ENCODE measurements around the gene NPIPB4.
"Not testable (repeated sequence)": the region's sequence is repeated elsewhere in the genome, so short reads cannot be mapped to it uniquely, and the experiment has no call there.

The NPIPB4 gene

GRCh38 chr16:21857656-21858055 lies at the start of gene NPIPB4:
Gene NPIPB4 (minus strand): TSS chr16:21857756. CDS start chr16:21857378, 378 bp downstream.
- not testable (repeated sequence) for DNase-seq

- DNase-seq, result not testable (repeated sequence)
Observed at GRCh38 chr16:21898998-21899397, 41.4 kb upstream of the NPIPB4 start.

DNA sequence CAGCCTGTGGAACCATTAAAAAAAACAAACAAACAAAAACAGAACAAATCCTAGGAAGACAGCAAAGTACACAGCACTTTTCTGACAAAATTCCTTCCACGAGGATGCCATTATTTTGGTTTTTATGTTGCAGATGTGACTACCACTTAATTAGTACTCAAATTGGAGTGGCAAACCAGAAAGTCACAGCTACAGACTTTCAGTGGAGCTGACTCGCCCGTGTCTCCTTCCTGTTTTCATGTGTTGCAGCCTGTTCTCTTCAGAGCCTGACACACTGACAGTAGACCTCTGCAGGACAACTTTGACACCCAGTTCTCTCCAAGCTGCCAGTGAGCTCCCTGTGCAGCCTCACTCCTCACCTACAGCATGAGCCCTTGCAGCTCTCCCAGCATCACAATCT lies 24.4 kb upstream of the NPIPB4 start:
- not testable (repeated sequence) for DNase-seq

DNA sequence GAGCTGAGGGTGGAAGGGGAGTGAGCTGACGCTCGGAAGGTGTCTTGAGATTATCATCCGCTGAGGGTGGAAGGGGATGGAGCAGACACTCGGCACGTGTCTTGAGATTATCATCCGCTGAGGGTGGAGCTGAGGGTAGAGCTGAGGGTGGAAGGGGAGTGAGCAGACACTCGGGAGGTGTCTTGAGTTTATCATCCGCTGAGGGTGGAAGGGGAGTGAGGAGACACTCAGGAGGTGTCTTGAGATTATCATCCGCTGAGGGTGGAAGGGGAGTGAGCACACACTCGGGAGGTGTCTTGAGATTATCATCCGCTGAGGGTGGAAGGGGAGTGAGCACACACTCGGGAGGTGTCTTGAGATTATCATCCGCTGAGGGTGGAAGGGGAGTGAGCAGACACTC lies 20.4 kb downstream of the NPIPB4 start:
- not testable (repeated sequence) for DNase-seq

DNA sequence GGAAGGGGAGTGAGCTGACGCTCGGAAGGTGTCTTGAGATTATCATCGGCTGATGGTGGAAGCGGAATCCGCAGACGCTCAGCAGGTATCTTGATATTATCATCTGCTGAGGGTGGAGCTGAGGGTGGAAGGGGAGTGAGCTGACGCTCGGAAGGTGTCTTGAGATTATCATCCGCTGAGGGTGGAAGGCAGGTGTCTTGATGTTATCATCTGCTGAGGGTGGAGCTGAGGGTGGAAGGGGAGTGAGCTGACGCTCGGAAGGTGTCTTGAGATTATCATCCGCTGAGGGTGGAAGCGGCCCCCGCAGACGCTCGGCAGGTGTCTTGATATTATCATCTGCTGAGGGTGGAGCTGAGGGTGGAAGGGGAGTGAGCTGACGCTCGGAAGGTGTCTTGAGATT lies 21.2 kb downstream of the NPIPB4 start:
- DNase-seq, result not testable (repeated sequence)

DNA sequence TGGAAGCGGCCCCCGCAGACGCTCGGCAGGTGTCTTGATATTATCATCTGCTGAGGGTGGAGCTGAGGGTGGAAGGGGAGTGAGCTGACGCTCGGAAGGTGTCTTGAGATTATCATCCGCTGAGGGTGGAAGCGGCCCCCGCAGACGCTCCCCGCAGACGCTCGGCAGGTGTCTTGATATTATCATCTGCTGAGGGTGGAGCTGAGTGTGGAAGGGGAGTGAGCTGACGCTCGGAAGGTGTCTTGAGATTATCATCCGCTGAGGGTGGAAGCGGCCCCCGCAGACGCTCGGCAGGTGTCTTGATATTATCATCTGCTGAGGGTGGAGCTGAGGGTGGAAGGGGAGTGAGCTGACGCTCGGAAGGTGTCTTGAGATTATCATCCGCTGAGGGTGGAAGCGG lies 21.8 kb downstream of the NPIPB4 start:
- not testable (repeated sequence) for DNase-seq

DNA sequence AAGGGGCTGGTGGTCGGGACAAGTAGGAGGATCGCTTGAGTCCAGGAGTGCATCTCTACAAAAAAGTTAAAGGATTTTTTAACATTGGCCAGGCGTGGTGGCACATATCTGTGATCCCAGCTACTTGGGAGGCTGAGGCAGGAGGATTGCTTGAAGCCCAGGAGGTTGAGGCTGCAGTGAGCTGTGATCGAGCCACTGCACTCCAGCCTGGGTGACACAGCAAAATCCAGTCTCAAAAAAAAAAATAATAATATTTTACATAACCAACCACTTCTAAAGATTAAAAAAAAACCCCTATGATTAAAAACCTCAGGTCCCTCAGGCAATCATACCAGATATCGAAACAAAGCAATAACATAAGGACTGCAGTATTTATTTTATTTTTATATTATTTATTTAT lies 23.3 kb downstream of the NPIPB4 start:
- not testable (repeated sequence) for DNase-seq

DNA sequence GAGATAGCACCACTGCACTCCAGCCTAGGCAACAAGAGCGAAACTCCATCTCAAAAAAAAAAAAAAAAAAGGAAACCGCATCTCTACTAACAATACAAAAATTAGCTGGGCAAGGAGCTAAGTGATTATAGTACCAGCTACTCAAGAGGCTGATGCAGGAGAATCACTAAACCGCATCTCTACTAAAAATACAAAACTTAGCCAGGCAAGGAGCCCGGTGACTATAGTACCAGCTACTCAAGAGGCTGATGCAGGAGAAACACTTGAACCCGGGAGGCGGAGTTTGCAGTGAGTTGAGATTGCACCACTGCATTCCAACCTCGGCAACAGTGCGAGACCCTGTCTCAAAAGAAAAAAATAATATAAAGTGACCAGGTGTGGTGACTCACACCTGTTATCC lies 27.6 kb downstream of the NPIPB4 start:
- not testable (repeated sequence) for DNase-seq

GRCh38 chr16:21826067-21826706 lies 31.4 kb downstream of the NPIPB4 start:
- not testable (repeated sequence) for DNase-seq

DNA sequence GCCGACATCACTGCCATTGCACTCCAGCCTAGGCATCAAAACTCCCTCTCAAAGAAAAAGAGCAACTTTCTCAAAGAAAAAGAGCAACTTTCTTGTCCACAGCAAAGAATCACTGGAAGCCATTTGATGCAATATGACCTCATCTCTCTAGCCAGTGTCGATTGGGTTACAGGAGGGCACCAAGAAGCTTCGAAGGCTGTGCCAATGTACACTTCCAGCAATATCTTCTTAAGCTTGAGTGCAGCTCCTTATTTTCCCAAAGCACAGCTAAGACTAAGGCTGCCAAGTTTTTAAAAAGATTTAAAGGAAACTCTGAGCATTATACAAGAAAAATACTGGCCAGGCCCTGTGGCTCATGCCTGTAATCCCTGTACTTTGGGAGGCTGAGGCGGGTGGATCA lies 32.0 kb downstream of the NPIPB4 start:
- not testable (repeated sequence) for DNase-seq

DNA sequence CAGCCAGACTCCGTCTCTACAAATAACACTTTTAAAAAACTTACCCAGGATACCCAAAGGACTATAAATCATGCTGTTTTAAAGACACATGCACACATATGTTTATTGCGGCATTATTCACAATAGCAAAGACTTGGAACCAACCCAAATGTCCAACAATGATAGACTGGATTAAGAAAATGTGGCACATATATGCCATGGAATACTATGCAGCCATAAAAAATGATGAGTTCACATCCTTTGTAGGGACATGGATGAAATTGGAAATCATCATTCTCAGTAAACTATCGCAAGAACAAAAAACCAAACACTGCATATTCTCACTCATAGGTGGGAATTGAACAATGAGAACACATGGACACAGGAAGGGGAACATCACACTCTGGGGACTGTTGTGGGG lies 34.3 kb downstream of the NPIPB4 start:
- DNase-seq, result not testable (repeated sequence)

GRCh38 chr16:21820908-21821465 lies 36.6 kb downstream of the NPIPB4 start:
- DNase-seq, result not testable (repeated sequence)

DNA sequence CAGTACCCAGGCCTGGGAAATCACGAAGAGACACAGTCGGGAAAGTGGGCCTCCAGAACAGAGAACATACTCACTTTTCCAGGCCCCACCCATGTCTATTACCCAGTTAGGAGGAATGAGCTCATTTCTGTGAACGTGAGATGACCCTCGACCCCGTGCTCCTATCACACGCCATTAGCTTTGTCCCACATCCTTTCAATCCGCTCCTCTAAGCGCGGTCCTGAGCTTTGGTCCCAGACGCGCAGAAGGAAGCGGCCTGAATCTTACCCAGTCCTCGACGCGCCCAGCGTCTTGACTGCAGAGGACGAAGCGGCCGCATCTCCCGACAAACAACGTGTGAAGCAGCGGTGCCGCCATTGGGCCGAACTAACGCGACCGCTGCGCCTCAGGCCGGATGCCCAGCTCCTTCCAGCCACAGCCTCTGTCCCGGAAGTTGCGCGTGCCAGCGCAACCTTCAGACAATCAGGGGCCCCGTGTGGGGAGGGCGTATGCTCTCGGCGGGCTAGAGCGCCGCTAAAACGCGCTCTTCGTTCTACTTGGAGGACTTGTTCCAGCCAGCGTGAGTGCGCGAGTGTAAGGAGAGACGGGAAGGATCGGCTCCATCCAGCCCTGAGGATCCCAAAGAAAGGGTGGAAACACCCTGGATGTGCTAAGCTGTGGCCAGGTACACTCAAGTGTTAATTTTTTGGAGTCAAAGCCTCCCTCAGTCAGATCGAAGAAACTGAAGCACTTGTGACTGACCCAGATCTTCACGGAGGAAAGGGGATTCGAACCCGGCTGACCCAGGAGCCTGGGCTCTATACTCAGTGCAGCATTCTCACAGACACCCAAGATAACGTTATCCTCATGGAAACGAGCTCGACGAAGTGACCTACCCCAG lies 37.3 kb downstream of the NPIPB4 start:
- DNase-seq, result peak; percentile 82

DNA sequence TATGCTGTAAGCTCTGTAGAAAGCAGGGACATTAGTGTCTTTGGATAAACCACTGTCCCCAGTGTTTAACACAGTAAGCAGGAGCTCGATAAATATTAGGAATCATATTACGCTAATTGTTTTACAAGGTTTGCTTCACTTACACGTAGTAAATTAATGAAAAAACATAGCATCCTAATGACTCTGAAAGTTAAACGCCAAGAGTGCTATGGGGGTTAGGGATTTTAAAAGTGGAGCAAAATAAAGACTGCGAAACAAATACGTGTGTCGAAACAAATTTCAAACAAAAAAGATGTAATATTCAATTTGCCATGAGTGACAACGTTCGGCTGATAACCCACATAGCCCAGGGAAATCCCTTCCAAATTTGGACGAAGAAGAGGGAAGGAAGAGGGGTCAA lies 37.9 kb downstream of the NPIPB4 start:
- not testable (repeated sequence) for DNase-seq

DNA sequence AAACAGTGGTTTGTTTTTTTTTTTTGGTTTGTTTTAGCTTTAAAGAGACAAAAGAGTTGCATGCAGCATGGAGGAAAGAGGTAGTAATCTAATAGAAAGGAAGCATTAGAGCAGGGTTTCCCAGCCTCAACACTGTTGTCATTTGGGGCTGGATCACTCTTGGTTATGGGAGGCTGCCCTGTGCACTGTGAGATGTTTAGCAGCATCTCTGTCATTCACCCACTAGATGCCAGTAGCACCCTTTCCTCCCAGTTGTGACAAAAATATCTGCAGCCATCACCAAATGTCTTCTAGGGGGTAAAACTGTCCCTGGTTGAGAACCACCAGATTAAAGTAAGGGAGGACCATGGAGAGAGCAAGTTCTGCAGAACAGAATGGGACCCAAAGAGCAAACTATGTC lies 40.5 kb downstream of the NPIPB4 start:
- DNase-seq, result not testable (repeated sequence)

DNA sequence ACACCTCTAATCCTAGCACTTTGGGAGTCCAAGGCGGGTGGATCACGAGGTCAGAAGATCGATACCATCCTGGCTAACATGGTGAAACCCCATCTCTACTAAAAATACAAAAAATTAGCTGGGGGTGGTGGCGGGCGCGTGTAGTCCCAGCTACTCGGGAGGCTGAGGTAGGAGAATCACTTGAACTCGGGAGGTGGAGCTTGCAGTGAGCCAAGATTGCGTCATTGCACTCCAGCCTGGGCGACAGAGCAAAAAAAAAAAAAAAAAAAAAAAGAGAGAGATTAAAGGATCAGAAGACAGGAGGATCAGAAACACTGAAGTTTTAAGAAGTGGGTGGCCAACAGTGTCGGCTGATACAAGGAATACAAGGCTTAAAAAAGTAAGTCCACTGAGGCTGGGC lies 41.9 kb downstream of the NPIPB4 start:
- DNase-seq, result not testable (repeated sequence)

- DNase-seq, result not testable (repeated sequence)
Observed at GRCh38 chr16:21802375-21802663, 55.2 kb downstream of the NPIPB4 start.

DNA sequence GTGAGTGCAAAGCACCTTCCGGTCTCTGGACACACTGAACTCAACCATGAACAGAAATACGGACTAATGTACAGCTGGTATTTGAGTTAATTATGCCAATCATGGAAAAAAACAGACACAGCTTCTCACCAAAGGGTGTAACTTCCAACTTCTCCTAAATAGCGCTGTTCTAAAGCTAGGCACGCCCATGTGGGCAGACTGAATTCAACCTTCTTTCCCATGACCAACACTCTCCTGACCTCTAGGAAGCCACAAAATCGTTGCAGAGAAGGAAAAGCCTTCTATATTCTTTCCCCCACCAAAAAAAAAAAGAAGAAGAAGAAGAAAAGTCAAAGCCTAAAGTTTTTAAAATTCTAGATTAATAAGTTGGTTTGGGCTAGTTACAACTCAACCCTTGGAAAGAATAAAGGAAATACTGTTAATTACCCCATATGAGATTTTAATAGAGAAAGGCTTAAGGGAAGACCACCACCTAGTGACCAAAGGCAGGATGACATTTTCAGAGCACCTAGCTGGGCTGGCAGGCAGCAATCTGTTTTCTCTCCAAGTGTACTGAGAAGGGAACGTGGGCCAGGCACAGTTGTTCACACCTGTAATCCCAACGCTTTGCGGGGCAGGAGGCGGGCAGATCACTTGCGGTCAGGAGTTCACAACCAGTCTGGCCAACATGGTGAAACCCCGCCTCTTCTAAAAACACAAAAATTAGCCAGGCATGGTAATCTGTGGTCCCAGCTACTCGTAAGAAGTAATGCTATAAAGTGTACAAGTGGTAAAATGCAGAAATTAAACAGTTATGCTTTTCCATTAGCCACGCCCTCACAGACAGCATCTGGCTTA lies 55.8 kb downstream of the NPIPB4 start:
- DNase-seq, result peak; percentile 28

GRCh38 chr16:21798601-21799000 lies 59.0 kb downstream of the NPIPB4 start:
- DNase-seq, result not testable (repeated sequence)

DNA sequence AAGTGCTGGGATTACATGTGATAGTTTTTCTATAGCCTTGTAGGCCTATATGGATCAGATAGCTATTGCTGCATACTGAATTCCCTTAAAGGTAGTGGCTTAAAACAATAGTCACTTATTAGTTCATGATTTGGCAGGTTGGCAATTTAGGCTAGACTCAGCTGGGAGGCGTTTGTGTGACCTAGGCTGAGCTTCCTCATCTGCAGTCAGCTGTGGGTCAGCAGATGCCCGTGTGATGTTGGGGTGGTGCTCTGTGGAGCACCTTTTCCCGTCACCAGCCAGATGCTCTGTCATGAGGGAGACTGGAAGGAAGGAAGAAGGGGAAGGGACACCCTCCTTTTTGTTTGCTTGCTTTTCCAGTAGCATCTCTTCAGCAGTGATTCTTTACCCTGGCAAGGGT lies 64.2 kb downstream of the NPIPB4 start:
- not testable (repeated sequence) for DNase-seq

DNA sequence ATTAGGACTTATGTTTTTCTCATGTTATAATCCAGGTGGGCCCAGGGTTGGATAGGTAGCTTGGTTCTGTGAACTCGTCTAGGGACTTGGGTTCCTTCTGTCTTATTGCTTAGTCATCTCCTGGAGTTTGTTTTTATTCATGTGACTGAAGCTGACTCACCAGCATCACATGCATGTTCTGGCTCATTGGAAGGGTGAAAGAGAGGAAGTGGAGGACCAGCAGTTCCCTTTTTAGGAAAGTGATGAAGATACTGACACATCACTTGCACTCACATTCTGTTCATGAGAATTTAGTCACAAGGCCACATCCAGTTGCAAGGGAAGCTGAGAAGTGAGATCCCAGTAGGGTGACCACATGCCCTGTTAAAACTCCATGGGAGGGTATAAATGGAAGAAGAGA lies 67.0 kb downstream of the NPIPB4 start:
- not testable (repeated sequence) for DNase-seq
